HepG2 (cell line): Measurements from ENCODE around the gene DNAJC5. TPM values are rescaled to one million over a fixed set of nuclear protein-coding genes. Genes with fewer than 3 reads are reported as not detected.

Experiments
- ATF6 ChIP-seq: sonication (generic); formaldehyde crosslinking; conservative IDR thresholded peaks from 2 replicates; pipeline ENCODE4 v1.4.0; 2020; ENCODE audit warnings: missing genetic modification reagents
- DPF2 ChIP-seq: sonication (generic); formaldehyde crosslinking; IDR thresholded peaks from 2 replicates; pipeline ENCODE4 v1.4.0; 2020; ENCODE audit warnings: mild to moderate bottlenecking, low read depth, missing genetic modification reagents, borderline replicate concordance
- E2F5 ChIP-seq: sonication (generic); formaldehyde crosslinking; conservative IDR thresholded peaks from 2 replicates; pipeline ENCODE4 v1.4.0; 2020; ENCODE audit warnings: missing genetic modification reagents
- KDM2A ChIP-seq: sonication (generic); formaldehyde crosslinking; IDR thresholded peaks from 2 replicates; pipeline ENCODE4 v1.4.0; 2020; ENCODE audit warnings: low read depth, missing genetic modification reagents, borderline replicate concordance
- MED13 ChIP-seq: sonication (generic); formaldehyde crosslinking; IDR thresholded peaks from 2 replicates; pipeline ENCODE4 v1.5.0; 2020; ENCODE audit warnings: missing genetic modification reagents
- NCOR1 ChIP-seq: fragments of 200-600 bp; sonication (generic); IDR thresholded peaks from 2 replicates; pipeline ENCODE4 v1.7.0; 2017; ENCODE audit warnings: antibody characterized with exemption, low read length, borderline replicate concordance
- NFE2L2 ChIP-seq: fragments of 150-350 bp; IDR thresholded peaks from 2 replicates; pipeline ENCODE4 v1.6.1; 2014; ENCODE audit warnings: low read length
- PHF21A ChIP-seq: sonication (generic); formaldehyde crosslinking; IDR thresholded peaks from 2 replicates; pipeline ENCODE4 v1.5.0; 2020; ENCODE audit warnings: mild to moderate bottlenecking, missing genetic modification reagents
- PLRG1 ChIP-seq: fragments of 450-650 bp; conservative IDR thresholded peaks from 2 replicates; pipeline ENCODE4 v1.6.1; 2016
- SNAPC2 ChIP-seq: sonication (generic); formaldehyde crosslinking; IDR thresholded peaks from 2 replicates; pipeline ENCODE4 v1.8.1; 2022; ENCODE audit warnings: mild to moderate bottlenecking, missing genetic modification reagents
- ZBTB42 ChIP-seq: sonication (generic); formaldehyde crosslinking; IDR thresholded peaks from 2 replicates; pipeline ENCODE4 v1.5.0; 2020; ENCODE audit warnings: mild to moderate bottlenecking, missing genetic modification reagents
- ZBTB46 ChIP-seq: sonication (generic); formaldehyde crosslinking; IDR thresholded peaks from 2 replicates; pipeline ENCODE4 v1.4.0; 2020; ENCODE audit warnings: mild to moderate bottlenecking, missing genetic modification reagents, borderline replicate concordance
- ZFX ChIP-seq: sonication (generic); formaldehyde crosslinking; IDR thresholded peaks from 2 replicates; pipeline ENCODE4 v1.4.0; 2020; ENCODE audit warnings: mild to moderate bottlenecking, low read depth, missing genetic modification reagents, moderate library complexity
- ZNF274 ChIP-seq: sonication (generic); formaldehyde crosslinking; IDR thresholded peaks from 2 replicates; pipeline ENCODE4 v1.5.1; 2020; ENCODE audit warnings: mild to moderate bottlenecking, missing genetic modification reagents
- ZNF431 ChIP-seq: sonication (generic); formaldehyde crosslinking; IDR thresholded peaks from 2 replicates; pipeline ENCODE4 v1.9.0; 2022; ENCODE audit warnings: missing genetic modification reagents, low read depth, mild to moderate bottlenecking, borderline replicate concordance
- ZNF543 ChIP-seq: sonication (generic); formaldehyde crosslinking; IDR thresholded peaks from 2 replicates; pipeline ENCODE4 v1.4.0; 2020; ENCODE audit warnings: mild to moderate bottlenecking, missing genetic modification reagents
- ZNF562 ChIP-seq: sonication (generic); formaldehyde crosslinking; IDR thresholded peaks from 2 replicates; pipeline ENCODE4 v1.8.0; 2022; ENCODE audit warnings: missing genetic modification reagents, borderline replicate concordance
- ZNF646 ChIP-seq: sonication (generic); formaldehyde crosslinking; IDR thresholded peaks from 2 replicates; pipeline ENCODE4 v1.9.0; 2021; ENCODE audit warnings: mild to moderate bottlenecking, missing genetic modification reagents
- ZNF780A ChIP-seq: sonication (generic); formaldehyde crosslinking; IDR thresholded peaks from 2 replicates; pipeline ENCODE4 v1.8.0; 2022; ENCODE audit warnings: mild to moderate bottlenecking, missing genetic modification reagents, moderate library complexity
- polyA plus RNA-seq, 8 experiments: library from polyadenylated mRNA; depleted of rRNA in 3 of 8; stranded (reverse) in 7 of 8; unstranded in 1 of 8; fragments of >200 nt; fragmentation: Illumina TruSeq in 4 of 8; extraction: Trizol in 4 of 8; gene quantifications; 2 replicates each; pipeline versions ENCODE4 v1.2.1 to v1.2.3, GENCODE V29; 2011 to 2016; ENCODE audit warnings: low read depth in 4 of 8, missing spikeins in 1 of 8, mixed read lengths in 1 of 8; ENCODE audit not compliant: insufficient read depth in 1 of 8
- total RNA-seq, 5 experiments: library from RNA; depleted of rRNA; stranded (reverse); fragments of >200 nt; fragmentation: Illumina TruSeq; extraction: Trizol; gene quantifications; 2 replicates each; pipeline ENCODE4 v1.2.3, GENCODE V29; 2016; ENCODE audit warnings: low read depth in 1 of 5

The DNAJC5 gene
- total and polyA plus RNA-seq, 2 of the 13 experiments (the other 11 are each of a cell fraction or from before 2014, with no cell fraction given): 42.8 to 64.5 TPM

GRCh38 chr20:63857764-63858392, 37.0 kb upstream of the DNAJC5 start (continued):
- TF ChIP-seq ZBTB42 (CRISPR knock-in tag): peak; percentile 89
- TF ChIP-seq ATF6 (CRISPR knock-in tag): no peak; the same call in 1 of the 2 replicates
- no peak for TF ChIP-seq ZNF274 (CRISPR knock-in tag)
- TF ChIP-seq ZFX (CRISPR knock-in tag): peak; percentile 14; the same call in 1 of the 2 replicates
- no peak for TF ChIP-seq ZNF780A (CRISPR knock-in tag)
- TF ChIP-seq ZNF543 (CRISPR knock-in tag): no peak
- peak; percentile 60 for TF ChIP-seq KDM2A
- TF ChIP-seq NFE2L2: no peak
- 0 out of 2 replicates have a peak, but pooled peaks have one; percentile 88 for TF ChIP-seq ZBTB46
- TF ChIP-seq SNAPC2: peak; percentile 61
- TF ChIP-seq NCOR1: no peak
- TF ChIP-seq PHF21A (CRISPR knock-in tag): 0 out of 2 replicates have a peak, but pooled peaks have one; percentile 16
- TF ChIP-seq E2F5 (CRISPR knock-in tag): 0 out of 2 replicates have a peak, but pooled peaks have one; percentile 7
- no peak for TF ChIP-seq PLRG1
- no peak for TF ChIP-seq ZNF562 (CRISPR knock-in tag)
- 0 out of 2 replicates have a peak, but pooled peaks have one; percentile 2 for TF ChIP-seq MED13 (CRISPR knock-in tag)
- peak; percentile 66; the same call in 1 of the 2 replicates for TF ChIP-seq ZNF646 (CRISPR knock-in tag)
- TF ChIP-seq ZNF431: 0 out of 2 replicates have a peak, but pooled peaks have one; percentile 65
- no peak for TF ChIP-seq DPF2 (CRISPR knock-in tag)
